ENCODE measurements around the gene PKM.
"Not testable (repeated sequence)": the region's sequence is repeated elsewhere in the genome, so short reads cannot be mapped to it uniquely, and the experiment has no call there.

PKM gene

GRCh38 chr15:72183781-72184164 is 47.2 kb downstream of the PKM start:
- TF ChIP-seq ZNF274 (IDR thresholded peaks at IDR 0.05; ENCODE audit: low read depth, low read length) = no peak
- no peak overlapping the region for H3K4me3 ChIP-seq (ENCODE audit: low read length)

GRCh38 chr15:72182673-72183072 is 48.3 kb downstream of the PKM start:
- TF ChIP-seq ZNF274 (IDR thresholded peaks at IDR 0.05; ENCODE audit: low read depth, low read length) = no peak
- no peak overlapping the region for H3K4me3 ChIP-seq (ENCODE audit: low read length)

GRCh38 chr15:72182244-72182643 is 48.7 kb downstream of the PKM start:
- TF ChIP-seq ZNF274 (IDR thresholded peaks at IDR 0.05; ENCODE audit: low read depth, low read length) = no peak
- H3K4me3 ChIP-seq (ENCODE audit: low read length) = no peak overlapping the region

GRCh38 chr15:72180761-72181324 is 50.1 kb downstream of the PKM start:
- H3K4me3 ChIP-seq (ENCODE audit: low read length) = no peak overlapping the region
- no peak for TF ChIP-seq ZNF274 (IDR thresholded peaks at IDR 0.05; ENCODE audit: low read depth, low read length)

GRCh38 chr15:72179950-72180581 is 50.9 kb downstream of the PKM start:
- H3K4me3 ChIP-seq (ENCODE audit: low read length) = no peak overlapping the region
- no peak for TF ChIP-seq ZNF274 (IDR thresholded peaks at IDR 0.05; ENCODE audit: low read depth, low read length)

GRCh38 chr15:72178976-72179585 is 51.9 kb downstream of the PKM start:
- TF ChIP-seq ZNF274 (IDR thresholded peaks at IDR 0.05; ENCODE audit: low read depth, low read length) = no peak
- H3K4me3 ChIP-seq (ENCODE audit: low read length) = no peak overlapping the region

GRCh38 chr15:72176743-72177142 is 54.2 kb downstream of the PKM start:
- no peak for TF ChIP-seq ZNF274 (IDR thresholded peaks at IDR 0.05; ENCODE audit: low read depth, low read length)
- H3K4me3 ChIP-seq (ENCODE audit: low read length) = no peak overlapping the region

- TF ChIP-seq ZNF274 (IDR thresholded peaks at IDR 0.05; ENCODE audit: low read depth, low read length) = no peak
- H3K4me3 ChIP-seq (ENCODE audit: low read length) = no peak overlapping the region
Measured at GRCh38 chr15:72176159-72176558, 54.8 kb downstream of the PKM start.

- no peak overlapping the region for H3K4me3 ChIP-seq (ENCODE audit: low read length)
- no peak for TF ChIP-seq ZNF274 (IDR thresholded peaks at IDR 0.05; ENCODE audit: low read depth, low read length)
Measured at GRCh38 chr15:72175186-72176044, 55.6 kb downstream of the PKM start.

- TF ChIP-seq ZNF274 (IDR thresholded peaks at IDR 0.05; ENCODE audit: low read depth, low read length) = no peak
- no peak overlapping the region for H3K4me3 ChIP-seq (ENCODE audit: low read length)
Measured at GRCh38 chr15:72174551-72175165, 56.3 kb downstream of the PKM start.

- TF ChIP-seq ZNF274 (IDR thresholded peaks at IDR 0.05; ENCODE audit: low read depth, low read length) = no peak
- H3K4me3 ChIP-seq (ENCODE audit: low read length) = no peak overlapping the region
Measured at GRCh38 chr15:72173864-72174550, 57.0 kb downstream of the PKM start.

- TF ChIP-seq ZNF274 (IDR thresholded peaks at IDR 0.05; ENCODE audit: low read depth, low read length) = no peak
- H3K4me3 ChIP-seq (ENCODE audit: low read length) = no peak overlapping the region
Measured at GRCh38 chr15:72173401-72173800, 57.6 kb downstream of the PKM start.

- H3K4me3 ChIP-seq (ENCODE audit: low read length) = no peak overlapping the region
- TF ChIP-seq ZNF274 (IDR thresholded peaks at IDR 0.05; ENCODE audit: low read depth, low read length) = no peak
Measured at GRCh38 chr15:72172796-72173195, 58.2 kb downstream of the PKM start.

GRCh38 chr15:72171978-72172377 is 59.0 kb downstream of the PKM start:
- not testable (repeated sequence) for H3K4me3 ChIP-seq (ENCODE audit: low read length)
